Neural crest cell (in vitro differentiated cells): Measurements from ENCODE around the gene SCN5A. TPM values are rescaled to one million over a fixed set of nuclear protein-coding genes. Genes with fewer than 3 reads are reported as not detected.

Source experiments
- DNase-seq: peaks from one replicate; pipeline ENCODE4 v3.0.0; 2021; ENCODE audit warnings: low read depth, mixed read lengths, low spot score
- H3K27ac Mint-ChIP-seq: one replicate; pipeline ENCODE4 v1.8.0; 2021; ENCODE audit warnings: mild to moderate bottlenecking, mixed read lengths; ENCODE audit not compliant: unreplicated experiment
- H3K27me3 Mint-ChIP-seq: 2 replicates; pipeline ENCODE4 v1.8.0; 2021; ENCODE audit warnings: low read depth, mild to moderate bottlenecking, mixed read lengths
- H3K36me3 Mint-ChIP-seq: 2 replicates; pipeline ENCODE4 v1.8.0; 2021; ENCODE audit warnings: low read depth, mild to moderate bottlenecking, mixed read lengths
- H3K4me1 Mint-ChIP-seq: 2 replicates; pipeline ENCODE4 v1.8.0; 2021; ENCODE audit warnings: mixed read lengths
- H3K4me3 Mint-ChIP-seq: one replicate; pipeline ENCODE4 v1.8.0; 2021; ENCODE audit warnings: mild to moderate bottlenecking, mixed read lengths
- H3K9me3 Mint-ChIP-seq: 2 replicates; pipeline ENCODE4 v1.8.0; 2021; ENCODE audit warnings: mixed read lengths
- total RNA-seq: library from RNA; stranded (reverse); gene quantifications from 2 replicates; pipeline ENCODE4 v1.2.1, GENCODE V29; 2021
- TF ChIP-seq, protein P1 (sequence below): fragments of 200-600 bp; sonication (generic); conservative IDR thresholded peaks from 2 replicates; pipeline ENCODE4 v1.5.0; 2021; ENCODE audit warnings: antibody characterized with exemption, mild to moderate bottlenecking

The SCN5A gene
- total RNA-seq, 1 donor from 2014 or later = 1.2 TPM

DNA sequence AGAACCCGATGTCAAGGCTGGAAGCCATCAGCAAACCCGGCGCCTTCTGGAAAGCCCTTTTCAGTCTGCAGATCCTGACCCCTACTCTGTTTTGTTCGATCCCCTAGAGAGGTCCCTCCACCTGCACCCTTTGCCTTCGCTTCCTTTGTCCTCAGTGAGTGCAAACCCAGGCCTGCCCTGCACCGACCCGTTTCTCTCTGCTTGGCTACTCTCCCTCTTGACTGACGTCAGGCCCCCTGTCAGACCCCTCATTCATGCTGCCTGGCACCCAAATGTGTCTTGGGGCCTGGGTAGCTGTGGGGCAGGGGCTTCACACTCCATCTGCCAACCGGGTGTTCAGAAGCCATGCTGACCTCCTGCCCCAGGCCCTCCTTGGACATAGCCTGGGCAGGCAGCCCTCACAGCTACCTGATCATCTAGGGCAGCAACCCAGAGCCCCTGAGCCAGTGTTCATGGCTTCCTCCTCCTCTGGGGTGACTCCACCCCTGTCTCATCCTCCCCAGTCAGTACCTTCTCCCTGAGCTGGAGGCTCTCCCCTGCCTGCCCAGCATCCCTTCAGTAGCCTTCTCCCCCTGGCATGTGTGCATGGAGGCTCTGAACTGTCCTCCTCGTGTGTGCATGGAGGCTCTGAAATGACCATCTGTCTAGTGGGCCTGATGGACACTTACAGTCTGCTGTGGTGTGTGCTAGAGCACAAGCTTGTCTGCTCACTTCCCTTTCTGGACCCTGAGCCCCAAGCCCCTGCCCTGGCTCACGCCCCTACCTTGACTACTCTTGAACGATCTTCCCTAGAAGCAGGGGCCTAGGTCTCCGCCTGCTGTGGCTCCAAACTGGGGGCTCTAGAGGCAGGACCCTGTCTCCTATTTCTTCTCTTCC, 83.9 kb downstream of the SCN5A start:
- H3K36me3 Mint-ChIP-seq = no peaks in the 10 kb centered on the region
- no peak overlapping the region for H3K4me3 Mint-ChIP-seq
- no peak for DNase-seq
- peak overlapping the region; percentile 71 for H3K27ac Mint-ChIP-seq
- no peaks in the 10 kb centered on the region for H3K4me1 Mint-ChIP-seq
- no peaks in the 10 kb centered on the region for H3K9me3 Mint-ChIP-seq
- H3K27me3 Mint-ChIP-seq = no peaks in the 10 kb centered on the region
- TF ChIP-seq, protein P1, sequence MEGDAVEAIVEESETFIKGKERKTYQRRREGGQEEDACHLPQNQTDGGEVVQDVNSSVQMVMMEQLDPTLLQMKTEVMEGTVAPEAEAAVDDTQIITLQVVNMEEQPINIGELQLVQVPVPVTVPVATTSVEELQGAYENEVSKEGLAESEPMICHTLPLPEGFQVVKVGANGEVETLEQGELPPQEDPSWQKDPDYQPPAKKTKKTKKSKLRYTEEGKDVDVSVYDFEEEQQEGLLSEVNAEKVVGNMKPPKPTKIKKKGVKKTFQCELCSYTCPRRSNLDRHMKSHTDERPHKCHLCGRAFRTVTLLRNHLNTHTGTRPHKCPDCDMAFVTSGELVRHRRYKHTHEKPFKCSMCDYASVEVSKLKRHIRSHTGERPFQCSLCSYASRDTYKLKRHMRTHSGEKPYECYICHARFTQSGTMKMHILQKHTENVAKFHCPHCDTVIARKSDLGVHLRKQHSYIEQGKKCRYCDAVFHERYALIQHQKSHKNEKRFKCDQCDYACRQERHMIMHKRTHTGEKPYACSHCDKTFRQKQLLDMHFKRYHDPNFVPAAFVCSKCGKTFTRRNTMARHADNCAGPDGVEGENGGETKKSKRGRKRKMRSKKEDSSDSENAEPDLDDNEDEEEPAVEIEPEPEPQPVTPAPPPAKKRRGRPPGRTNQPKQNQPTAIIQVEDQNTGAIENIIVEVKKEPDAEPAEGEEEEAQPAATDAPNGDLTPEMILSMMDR = no peak

DNA sequence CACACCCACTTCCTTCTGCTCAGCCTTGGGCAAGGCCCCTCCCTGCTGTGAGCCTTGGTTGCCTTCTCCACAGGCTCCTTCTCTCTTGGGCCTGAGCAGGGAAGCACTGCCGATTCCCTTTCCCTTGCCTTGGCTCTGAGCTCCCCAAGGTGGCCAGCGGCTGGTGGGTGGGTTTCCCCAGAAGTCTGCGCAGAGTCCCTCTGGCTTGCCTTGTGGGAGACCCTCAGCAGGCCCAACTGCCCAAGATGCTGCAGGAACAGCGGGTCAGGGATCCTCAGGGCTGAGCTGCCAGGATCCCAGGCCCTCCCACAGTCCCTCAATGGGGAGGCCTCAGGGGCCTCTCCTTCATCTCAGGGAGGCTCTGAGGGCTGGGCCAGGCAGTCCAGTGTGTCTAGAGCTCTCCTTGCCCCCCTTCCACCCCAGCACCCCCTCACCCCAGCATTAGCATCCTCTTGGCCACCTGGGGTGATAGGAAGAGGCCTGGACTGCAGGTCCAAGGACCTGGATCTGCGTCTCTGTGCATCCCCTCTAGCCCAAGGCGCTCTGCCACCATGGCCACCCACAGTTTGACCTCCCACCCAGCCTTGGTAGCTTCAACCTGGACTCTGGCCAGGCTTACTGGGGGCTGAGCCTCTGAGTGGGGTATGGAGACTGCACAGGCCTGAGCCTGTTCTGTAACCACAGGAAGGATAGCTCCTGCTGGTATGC, 84.7 kb downstream of the SCN5A start:
- Mint-ChIP-seq H3K9me3 (no peaks in the 10 kb centered on the region), H3K4me3 (no peak overlapping the region), H3K4me1 (no peaks in the 10 kb centered on the region), H3K36me3 (no peaks in the 10 kb centered on the region), H3K27me3 (no peaks in the 10 kb centered on the region), H3K27ac (no peak overlapping the region)
- TF ChIP-seq, protein P1 = no peak
- DNase-seq = no peak

DNA sequence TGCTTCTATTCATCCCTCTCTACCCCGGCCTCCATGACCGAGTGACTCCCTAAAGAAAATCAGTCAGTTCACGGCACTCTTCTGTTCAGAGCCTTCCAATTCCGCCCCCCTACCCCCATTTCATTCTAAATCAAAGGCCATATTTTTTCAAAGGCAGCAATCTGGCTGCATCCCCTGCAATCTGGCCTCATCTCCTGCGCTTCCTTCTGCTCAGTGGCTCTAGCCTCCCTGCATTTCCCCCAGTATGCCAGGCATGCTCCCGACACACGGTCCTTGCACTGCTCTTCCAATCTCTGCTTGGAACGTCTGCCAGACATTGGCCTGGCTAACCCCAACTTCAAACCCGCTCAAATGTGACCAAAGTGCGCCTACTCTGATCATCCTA, 85.6 kb downstream of the SCN5A start:
- H3K27me3 Mint-ChIP-seq = no peaks in the 10 kb centered on the region
- DNase-seq = no peak
- no peaks in the 10 kb centered on the region for H3K4me1 Mint-ChIP-seq
- H3K9me3 Mint-ChIP-seq = no peaks in the 10 kb centered on the region
- H3K4me3 Mint-ChIP-seq = no peak overlapping the region
- H3K36me3 Mint-ChIP-seq = no peaks in the 10 kb centered on the region
- H3K27ac Mint-ChIP-seq = no peak overlapping the region
- TF ChIP-seq, protein P1 = no peak

DNA sequence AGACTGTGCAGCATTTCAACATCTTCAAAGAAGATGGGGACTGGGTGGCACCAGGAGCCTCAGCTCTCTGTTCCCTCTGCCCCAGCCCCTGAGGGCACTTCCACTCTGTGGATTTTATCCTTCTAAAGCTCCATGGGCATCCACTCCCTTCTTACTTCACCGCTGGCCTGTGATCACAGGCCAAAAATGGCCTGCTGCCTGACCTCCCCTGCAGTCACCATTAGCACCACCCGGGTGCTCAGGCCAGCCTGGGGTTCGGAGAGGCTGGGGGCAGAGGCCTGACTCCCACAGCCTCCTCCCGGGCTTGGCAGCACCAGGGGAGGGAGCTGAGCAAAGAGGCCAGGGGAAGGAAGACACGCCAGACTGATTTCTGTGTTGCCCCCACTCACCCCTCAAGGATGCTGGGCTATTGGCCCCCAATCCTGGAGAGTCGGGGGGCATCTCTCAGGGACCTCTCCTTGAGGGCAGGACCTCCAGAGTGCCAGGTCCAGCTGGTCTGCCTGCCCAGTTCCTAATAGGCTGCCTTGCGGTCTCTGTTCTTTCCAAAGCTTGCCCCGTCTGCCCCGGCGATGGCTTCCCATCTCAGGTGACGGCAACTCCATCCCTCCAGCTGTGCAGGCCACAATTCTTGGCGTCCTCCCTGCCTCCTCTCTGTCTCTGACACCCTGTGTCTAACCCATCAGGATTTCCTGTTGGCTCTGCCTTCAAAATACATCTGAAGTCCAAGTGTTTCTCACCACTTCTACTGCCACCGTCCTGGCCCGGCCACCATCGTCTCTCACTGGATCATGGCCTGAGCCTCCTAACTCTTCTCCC, 86.2 kb downstream of the SCN5A start:
- Mint-ChIP-seq H3K4me1 (no peaks in the 10 kb centered on the region), H3K27me3 (no peaks in the 10 kb centered on the region), H3K27ac (no peak overlapping the region), H3K36me3 (no peaks in the 10 kb centered on the region), H3K4me3 (no peak overlapping the region), H3K9me3 (no peaks in the 10 kb centered on the region)
- no peak for DNase-seq
- TF ChIP-seq, protein P1 = no peak

DNA sequence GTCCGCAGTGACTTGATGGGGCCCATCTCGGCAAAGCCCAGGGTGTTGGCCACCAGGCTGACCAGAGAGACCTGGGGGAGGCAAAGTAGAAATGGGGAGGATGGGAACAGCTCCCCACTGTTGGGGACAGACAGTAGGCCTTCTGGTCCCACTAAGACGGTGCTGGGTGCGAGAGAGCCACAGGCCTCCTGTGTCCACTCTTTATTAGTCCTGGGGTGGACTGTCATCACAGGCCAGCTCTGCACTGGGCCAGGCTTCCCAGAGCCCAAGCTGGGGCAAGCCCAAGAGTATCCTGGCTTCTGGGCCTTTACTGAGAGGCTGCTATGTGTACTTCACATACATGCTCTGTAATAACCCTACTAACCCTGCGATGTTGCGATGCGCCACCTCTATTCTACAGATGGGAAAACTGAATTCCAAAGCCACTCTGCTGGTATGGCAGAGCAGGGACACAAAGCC, 87.0 kb downstream of the SCN5A start:
- Mint-ChIP-seq H3K9me3 (no peaks in the 10 kb centered on the region), H3K4me1 (no peaks in the 10 kb centered on the region), H3K4me3 (no peak overlapping the region), H3K27ac (no peak overlapping the region), H3K27me3 (no peaks in the 10 kb centered on the region), H3K36me3 (no peaks in the 10 kb centered on the region)
- TF ChIP-seq, protein P1 = no peak
- DNase-seq = no peak
